Osteoblast (primary cell): Measurements from ENCODE around the gene DICER1. TPM values are rescaled to one million over a fixed set of nuclear protein-coding genes. Genes with fewer than 3 reads are reported as not detected.

Experiments
- DNase-seq: peaks from one replicate; pipeline ENCODE4 v3.0.0; 2011; ENCODE audit warnings: low spot score, mixed read lengths; ENCODE audit not compliant: insufficient read length; ENCODE audit errors: missing footprints
- H2AFZ ChIP-seq: 2 replicates; pipeline ENCODE4 v1.6.0; 2011; ENCODE audit warnings: mild to moderate bottlenecking, low read length
- H3K27ac ChIP-seq: 2 replicates; pipeline ENCODE4 v1.5.1; 2011; ENCODE audit warnings: mild to moderate bottlenecking, low read depth, low read length, moderate library complexity
- H3K27me3 ChIP-seq: 2 replicates; pipeline ENCODE4 v1.6.0; 2012; ENCODE audit warnings: mild to moderate bottlenecking, control low read depth, inconsistent platforms, low read length, moderate library complexity; ENCODE audit not compliant: insufficient read depth
- H3K36me3 ChIP-seq: 2 replicates; pipeline ENCODE4 v1.5.1; 2011; ENCODE audit warnings: mild to moderate bottlenecking, low read length, control low read depth, moderate library complexity; ENCODE audit not compliant: insufficient read depth
- H3K4me1 ChIP-seq: 2 replicates; pipeline ENCODE4 v1.5.1; 2011; ENCODE audit warnings: mild to moderate bottlenecking, low read length, control low read depth, moderate library complexity; ENCODE audit not compliant: insufficient read depth
- H3K4me2 ChIP-seq: 2 replicates; pipeline ENCODE4 v1.6.0; 2011; ENCODE audit warnings: mild to moderate bottlenecking, low read length; ENCODE audit not compliant: insufficient read depth
- H3K4me3 ChIP-seq: fragments of 200-600 bp; sonication (generic); 3 replicates; pipeline ENCODE4 v1.5.1; 2012; ENCODE audit warnings: mild to moderate bottlenecking, low read length, inconsistent platforms; ENCODE audit not compliant: insufficient read depth
- H3K79me2 ChIP-seq: 2 replicates; pipeline ENCODE4 v1.6.0; 2012; ENCODE audit warnings: mild to moderate bottlenecking, low read length, control low read depth, inconsistent platforms; ENCODE audit not compliant: insufficient read depth
- H3K9me3 ChIP-seq: 2 replicates; pipeline ENCODE4 v1.5.1; 2011; ENCODE audit warnings: low read depth, low read length, control low read depth
- H4K20me1 ChIP-seq: 2 replicates; pipeline ENCODE4 v1.6.0; 2012; ENCODE audit warnings: mild to moderate bottlenecking, low read length, control low read depth; ENCODE audit not compliant: insufficient read depth
- total RNA-seq: library from RNA; depleted of rRNA; stranded (reverse); fragments of >200 nt; gene quantifications from 2 replicates; pipeline ENCODE4 v1.2.3, GENCODE V29; 2012
- TF ChIP-seq, protein P1 (sequence below): IDR thresholded peaks from 2 replicates; pipeline ENCODE4 v1.5.1; 2011; ENCODE audit warnings: mild to moderate bottlenecking, low read depth, low read length, moderate library complexity; ENCODE audit errors: extremely low read depth

DICER1 gene
- total RNA-seq, 1 donor, result 53.6 TPM

GRCh38 chr14:95111507-95112164, 45.7 kb downstream of the DICER1 start:
- DNase-seq, result no peak
- Histone ChIP-seq H3K36me3 (peaks cover 74% of the 10 kb centered on the region), H3K9me3 (no peaks in the 10 kb centered on the region), H3K79me2 (peaks cover 3% of the 10 kb centered on the region), H3K4me3 (no peak overlapping the region), H2AFZ (no peak overlapping the region), H3K4me2 (no peak overlapping the region), H3K4me1 (no peaks in the 10 kb centered on the region), H3K27me3 (no peaks in the 10 kb centered on the region), H4K20me1 (peaks cover 5% of the 10 kb centered on the region), H3K27ac (no peak overlapping the region)
- TF ChIP-seq, protein P1, sequence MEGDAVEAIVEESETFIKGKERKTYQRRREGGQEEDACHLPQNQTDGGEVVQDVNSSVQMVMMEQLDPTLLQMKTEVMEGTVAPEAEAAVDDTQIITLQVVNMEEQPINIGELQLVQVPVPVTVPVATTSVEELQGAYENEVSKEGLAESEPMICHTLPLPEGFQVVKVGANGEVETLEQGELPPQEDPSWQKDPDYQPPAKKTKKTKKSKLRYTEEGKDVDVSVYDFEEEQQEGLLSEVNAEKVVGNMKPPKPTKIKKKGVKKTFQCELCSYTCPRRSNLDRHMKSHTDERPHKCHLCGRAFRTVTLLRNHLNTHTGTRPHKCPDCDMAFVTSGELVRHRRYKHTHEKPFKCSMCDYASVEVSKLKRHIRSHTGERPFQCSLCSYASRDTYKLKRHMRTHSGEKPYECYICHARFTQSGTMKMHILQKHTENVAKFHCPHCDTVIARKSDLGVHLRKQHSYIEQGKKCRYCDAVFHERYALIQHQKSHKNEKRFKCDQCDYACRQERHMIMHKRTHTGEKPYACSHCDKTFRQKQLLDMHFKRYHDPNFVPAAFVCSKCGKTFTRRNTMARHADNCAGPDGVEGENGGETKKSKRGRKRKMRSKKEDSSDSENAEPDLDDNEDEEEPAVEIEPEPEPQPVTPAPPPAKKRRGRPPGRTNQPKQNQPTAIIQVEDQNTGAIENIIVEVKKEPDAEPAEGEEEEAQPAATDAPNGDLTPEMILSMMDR, result no peak

DNA sequence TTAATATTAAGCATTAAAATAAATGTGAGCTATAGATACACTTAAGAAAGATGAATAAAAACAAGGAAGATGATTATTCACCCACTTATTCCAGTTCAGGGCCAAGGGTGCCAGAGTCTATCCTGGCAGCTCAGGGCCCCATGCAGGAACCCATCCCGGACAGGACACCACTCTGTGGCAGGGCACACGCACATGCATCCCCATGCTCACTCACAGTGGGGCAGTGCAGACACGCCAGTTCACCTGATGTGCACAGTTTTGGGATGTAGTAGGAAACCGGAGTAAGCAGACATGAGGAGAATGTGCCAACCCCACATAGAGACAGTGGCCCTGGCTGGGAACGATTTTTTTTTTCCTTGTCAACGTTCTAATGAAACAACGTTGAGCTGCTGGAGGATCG, 47.2 kb downstream of the DICER1 start:
- no peak for DNase-seq
- Histone ChIP-seq H3K79me2 (peaks cover 3% of the 10 kb centered on the region), H3K36me3 (peaks cover 71% of the 10 kb centered on the region), H3K4me1 (no peaks in the 10 kb centered on the region), H3K27ac (no peak overlapping the region), H3K27me3 (no peaks in the 10 kb centered on the region), H3K4me2 (no peak overlapping the region), H4K20me1 (peaks cover 5% of the 10 kb centered on the region), H3K4me3 (no peak overlapping the region), H3K9me3 (no peaks in the 10 kb centered on the region), H2AFZ (no peak overlapping the region)
- TF ChIP-seq, protein P1, result no peak

DNA sequence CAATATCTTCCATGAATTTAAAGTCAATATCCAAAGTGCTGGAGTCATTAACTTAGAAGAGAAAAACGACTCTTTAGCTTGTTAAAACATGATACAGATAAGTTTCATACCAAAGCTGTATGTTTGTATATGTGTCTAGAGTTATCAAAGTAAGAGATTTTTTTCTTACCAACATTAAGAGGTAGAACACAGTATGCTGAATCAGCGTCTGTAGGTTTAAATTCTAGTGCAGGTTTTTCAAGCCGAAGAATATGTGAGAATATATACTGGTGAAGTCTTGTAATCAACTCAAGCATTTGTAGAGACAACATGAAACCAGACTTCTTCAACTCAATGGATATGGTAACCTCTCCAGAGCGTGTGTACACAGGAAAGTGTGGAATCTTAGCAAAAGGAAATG, 49.6 kb downstream of the DICER1 start:
- no peaks in the 10 kb centered on the region for H3K4me1 ChIP-seq
- no peaks in the 10 kb centered on the region for H3K79me2 ChIP-seq
- no peak overlapping the region for H2AFZ ChIP-seq
- no peak for DNase-seq
- H3K4me3 ChIP-seq, result no peak overlapping the region
- H3K27me3 ChIP-seq, result no peaks in the 10 kb centered on the region
- H3K4me2 ChIP-seq, result no peak overlapping the region
- peaks cover 81% of the 10 kb centered on the region for H3K36me3 ChIP-seq
- H3K27ac ChIP-seq, result no peak overlapping the region
- TF ChIP-seq, protein P1, result no peak
- no peaks in the 10 kb centered on the region for H3K9me3 ChIP-seq
- H4K20me1 ChIP-seq, result no peaks in the 10 kb centered on the region

- H3K4me1 ChIP-seq, result no peaks in the 10 kb centered on the region
- DNase-seq, result no peak
- TF ChIP-seq, protein P1, result no peak
- no peaks in the 10 kb centered on the region for H4K20me1 ChIP-seq
- H3K9me3 ChIP-seq, result no peaks in the 10 kb centered on the region
- no peak overlapping the region for H3K4me2 ChIP-seq
- no peaks in the 10 kb centered on the region for H3K27me3 ChIP-seq
- no peak overlapping the region for H3K27ac ChIP-seq
- H2AFZ ChIP-seq, result no peak overlapping the region
- no peak overlapping the region for H3K4me3 ChIP-seq
- peaks cover 4% of the 10 kb centered on the region for H3K79me2 ChIP-seq
- H3K36me3 ChIP-seq, result peaks cover 87% of the 10 kb centered on the region
Observed at GRCh38 chr14:95106971-95107370, 50.4 kb downstream of the DICER1 start.
